ENCODE results near the gene FAM3A.

Gene FAM3A

GRCh38 chrX:154476821-154477220, 39.2 kb downstream of the FAM3A start:
- no peak for DNase-seq

DNA sequence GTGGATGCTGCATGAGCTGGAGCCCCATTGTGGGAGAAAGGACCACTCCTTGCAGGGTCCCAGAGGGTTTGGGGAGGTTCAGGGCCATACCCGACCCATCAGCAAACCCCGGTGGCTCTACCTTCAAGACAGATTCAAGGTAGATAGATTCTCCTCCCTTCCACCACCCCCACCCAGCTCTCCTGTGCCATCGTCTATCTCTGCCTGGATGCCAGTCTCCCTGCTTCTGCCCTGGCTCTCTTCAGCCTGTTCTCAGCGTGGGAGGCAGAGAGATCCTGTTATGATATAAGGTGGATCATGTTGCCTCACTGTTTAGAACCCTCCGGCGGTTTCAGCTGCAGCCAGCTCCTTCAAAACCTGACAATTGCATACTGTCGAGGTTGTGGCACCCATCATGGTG, 42.3 kb downstream of the FAM3A start:
- DNase-seq = no peak

DNA sequence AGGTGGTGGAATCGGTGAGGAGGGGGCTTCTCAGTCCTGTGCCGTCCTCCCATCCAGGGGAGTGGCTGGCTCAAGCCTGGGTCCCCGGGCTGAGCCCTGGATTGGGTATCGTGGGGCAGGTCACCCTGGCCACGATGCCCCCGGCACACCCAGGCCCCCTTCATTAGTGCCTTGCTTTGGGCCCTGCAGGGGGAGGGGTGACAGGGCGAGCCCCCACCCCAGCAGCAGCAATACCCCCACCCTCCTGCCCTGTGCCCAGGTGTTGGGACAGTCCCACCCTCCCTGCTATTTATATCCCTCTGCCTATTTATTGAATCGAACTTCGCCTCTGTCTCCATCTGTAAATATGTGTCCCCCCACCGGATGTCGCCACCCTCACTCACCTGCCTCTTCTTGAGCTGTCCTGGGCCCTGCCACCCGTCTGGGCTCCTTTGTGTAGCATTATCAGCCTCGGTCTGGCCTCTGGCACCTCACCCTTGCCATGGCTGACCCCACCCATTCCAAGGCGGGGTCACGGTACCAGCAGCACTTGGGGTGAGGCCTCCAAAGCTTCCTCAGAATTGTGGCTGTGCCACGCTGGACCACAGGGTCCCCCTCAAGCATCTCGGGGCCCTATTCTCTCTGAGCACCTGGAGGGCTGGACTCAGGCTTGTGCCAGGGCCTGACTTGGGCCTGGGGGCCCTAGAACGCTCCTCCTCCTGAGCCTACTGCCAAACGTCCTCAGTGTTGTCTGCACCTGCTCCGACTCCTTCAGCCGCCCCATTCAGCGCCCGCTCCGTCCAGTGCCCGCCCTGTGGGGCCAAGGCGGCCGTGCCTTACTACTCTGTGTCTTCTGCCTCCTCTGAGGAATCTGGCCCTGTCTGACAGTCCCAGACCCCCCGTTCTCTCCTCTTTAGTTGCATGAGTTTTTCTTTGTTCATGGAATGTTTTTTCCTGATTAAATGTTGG, 43.1 kb downstream of the FAM3A start:
- no peak for DNase-seq

DNA sequence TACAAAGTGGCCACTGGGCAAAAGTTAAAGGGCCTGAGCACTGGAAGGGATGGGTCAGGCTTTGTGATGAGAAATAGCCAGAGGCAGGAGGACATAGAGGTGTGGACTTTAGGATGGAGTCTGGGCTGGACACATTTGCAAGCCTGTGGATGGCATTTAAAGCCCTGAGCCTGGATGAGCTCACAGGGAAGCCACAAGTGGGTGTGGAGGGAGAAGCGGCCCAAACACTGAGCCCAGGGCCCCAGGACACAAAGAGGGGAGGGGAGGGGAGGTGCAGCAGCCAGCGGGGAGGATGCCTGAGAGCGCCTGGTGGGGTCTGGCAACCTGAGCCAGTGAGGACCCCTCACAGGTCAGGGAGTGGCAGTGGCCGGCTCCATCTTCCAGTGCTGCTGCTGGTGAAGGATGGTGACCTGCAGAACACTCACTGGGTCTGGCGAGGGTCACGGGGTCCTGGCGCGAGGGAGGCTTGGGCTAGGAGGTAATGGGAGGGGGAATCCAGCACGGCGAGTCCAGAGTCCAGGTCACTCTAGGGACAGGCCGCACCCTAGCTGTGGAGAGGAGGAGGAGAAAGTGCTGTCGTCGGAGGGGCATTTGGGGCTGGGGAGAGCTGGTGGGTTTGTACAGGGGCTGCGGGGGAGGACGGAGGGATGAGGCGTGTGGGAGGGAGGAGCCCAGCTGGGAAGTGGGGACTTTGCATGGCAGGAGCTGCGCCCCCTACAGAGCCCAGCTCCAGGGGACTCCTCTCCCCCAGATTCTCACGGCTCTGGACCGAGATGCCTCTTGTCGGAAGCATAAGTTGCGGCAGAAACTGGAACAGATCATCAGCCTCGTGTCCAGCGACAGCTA, 44.0 kb downstream of the FAM3A start:
- no peak for DNase-seq

GRCh38 chrX:154470914-154471568, 45.0 kb downstream of the FAM3A start:
- DNase-seq = no peak

GRCh38 chrX:154470434-154470833, 45.6 kb downstream of the FAM3A start:
- no peak for DNase-seq

DNA sequence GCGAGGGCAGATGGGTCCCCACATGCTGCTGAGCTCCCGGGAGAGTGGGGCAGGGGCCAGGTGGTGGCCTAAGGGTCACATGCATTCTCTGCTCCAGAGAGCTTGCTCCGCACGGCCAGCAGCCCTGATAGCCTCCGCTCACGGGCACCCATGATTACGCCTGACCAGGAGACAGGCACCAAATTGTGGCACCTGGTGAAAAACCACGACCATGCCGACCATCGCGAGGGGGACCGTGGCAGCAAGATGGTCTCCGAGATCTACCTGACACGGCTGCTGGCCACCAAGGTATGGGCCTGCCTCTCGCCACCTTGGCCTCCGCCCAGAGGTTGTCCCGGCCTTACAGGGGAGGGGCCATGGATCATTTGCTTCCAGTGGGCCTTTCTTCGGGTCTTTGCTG, 46.2 kb downstream of the FAM3A start:
- no peak for DNase-seq

- no peak for DNase-seq
Measured at GRCh38 chrX:154469114-154469513, 46.9 kb downstream of the FAM3A start.

GRCh38 chrX:154468217-154468616, 47.8 kb downstream of the FAM3A start:
- DNase-seq = no peak

DNA sequence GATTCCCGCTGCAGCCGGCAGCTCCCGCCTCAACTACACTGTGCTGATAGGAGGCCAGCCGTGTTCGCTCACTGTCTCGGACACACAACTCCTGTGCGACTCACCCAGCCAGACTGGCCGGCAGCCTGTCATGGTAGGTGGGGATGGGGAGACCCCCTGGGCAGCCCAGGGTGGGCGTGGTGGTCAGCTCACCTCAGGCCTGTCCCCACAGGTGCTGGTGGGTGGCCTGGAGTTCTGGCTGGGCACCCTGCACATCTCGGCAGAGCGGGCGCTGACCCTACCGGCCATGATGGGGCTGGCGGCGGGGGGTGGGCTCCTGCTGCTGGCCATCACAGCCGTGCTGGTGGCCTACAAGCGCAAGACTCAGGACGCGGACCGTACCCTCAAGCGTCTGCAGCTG, 48.5 kb downstream of the FAM3A start:
- DNase-seq = no peak

GRCh38 chrX:154466907-154467306, 49.1 kb downstream of the FAM3A start:
- no peak for DNase-seq

GRCh38 chrX:154466036-154466435, 50.0 kb downstream of the FAM3A start:
- no peak for DNase-seq

DNA sequence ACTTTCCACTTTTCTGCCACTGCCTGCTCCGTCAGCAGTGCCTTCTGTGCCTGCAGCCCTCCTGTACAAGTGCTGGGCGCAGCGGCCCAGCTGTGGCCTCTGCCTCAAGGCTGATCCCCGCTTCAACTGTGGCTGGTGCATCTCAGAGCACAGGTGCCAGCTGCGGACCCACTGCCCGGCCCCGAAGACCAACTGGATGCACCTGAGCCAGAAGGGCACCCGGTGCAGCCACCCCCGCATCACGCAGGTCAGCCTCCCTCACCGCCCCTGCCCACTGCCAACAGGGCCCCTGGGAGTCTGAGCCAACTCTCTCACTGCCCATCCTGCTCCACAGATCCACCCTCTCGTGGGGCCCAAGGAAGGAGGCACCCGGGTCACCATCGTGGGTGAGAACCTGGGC, 50.4 kb downstream of the FAM3A start:
- DNase-seq = no peak

GRCh38 chrX:154464806-154465365, 51.1 kb downstream of the FAM3A start:
- DNase-seq = no peak

- DNase-seq = no peak
Measured at GRCh38 chrX:154463611-154464220, 52.3 kb downstream of the FAM3A start.

DNA sequence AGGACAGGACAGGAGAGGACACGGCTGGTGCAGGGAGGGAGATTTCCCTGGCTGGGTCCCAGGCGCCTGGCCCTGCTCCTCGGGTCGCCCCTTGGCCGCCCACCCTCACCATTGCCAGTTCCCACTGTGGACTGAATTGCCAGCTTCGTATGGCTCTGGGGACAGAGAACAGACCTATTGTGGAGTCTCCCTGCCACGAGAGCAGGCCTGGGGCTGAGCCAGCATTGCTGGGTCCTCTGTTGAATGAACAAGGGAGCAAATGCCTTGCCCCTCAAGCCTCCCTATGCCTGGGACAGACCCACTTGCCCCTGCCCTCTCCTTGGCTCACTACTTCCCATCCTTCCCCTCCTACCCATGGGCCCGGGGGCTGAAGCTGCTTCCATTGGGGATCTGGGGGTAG, 53.6 kb downstream of the FAM3A start:
- no peak for DNase-seq

DNA sequence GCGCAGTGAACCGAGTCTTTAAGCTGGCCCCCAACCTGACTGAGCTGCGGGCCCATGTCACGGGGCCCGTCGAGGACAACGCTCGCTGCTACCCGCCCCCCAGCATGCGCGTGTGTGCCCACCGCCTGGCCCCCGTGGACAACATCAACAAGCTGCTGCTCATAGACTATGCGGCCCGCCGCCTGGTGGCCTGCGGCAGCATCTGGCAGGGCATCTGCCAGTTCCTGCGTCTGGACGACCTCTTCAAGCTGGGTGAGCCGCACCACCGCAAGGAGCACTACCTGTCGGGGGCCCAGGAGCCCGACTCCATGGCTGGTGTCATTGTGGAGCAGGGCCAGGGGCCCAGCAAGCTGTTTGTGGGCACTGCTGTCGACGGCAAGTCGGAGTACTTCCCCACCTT, 55.7 kb downstream of the FAM3A start:
- no peak for DNase-seq

- no peak for DNase-seq
Measured at GRCh38 chrX:154459832-154460231, 56.2 kb downstream of the FAM3A start.

DNA sequence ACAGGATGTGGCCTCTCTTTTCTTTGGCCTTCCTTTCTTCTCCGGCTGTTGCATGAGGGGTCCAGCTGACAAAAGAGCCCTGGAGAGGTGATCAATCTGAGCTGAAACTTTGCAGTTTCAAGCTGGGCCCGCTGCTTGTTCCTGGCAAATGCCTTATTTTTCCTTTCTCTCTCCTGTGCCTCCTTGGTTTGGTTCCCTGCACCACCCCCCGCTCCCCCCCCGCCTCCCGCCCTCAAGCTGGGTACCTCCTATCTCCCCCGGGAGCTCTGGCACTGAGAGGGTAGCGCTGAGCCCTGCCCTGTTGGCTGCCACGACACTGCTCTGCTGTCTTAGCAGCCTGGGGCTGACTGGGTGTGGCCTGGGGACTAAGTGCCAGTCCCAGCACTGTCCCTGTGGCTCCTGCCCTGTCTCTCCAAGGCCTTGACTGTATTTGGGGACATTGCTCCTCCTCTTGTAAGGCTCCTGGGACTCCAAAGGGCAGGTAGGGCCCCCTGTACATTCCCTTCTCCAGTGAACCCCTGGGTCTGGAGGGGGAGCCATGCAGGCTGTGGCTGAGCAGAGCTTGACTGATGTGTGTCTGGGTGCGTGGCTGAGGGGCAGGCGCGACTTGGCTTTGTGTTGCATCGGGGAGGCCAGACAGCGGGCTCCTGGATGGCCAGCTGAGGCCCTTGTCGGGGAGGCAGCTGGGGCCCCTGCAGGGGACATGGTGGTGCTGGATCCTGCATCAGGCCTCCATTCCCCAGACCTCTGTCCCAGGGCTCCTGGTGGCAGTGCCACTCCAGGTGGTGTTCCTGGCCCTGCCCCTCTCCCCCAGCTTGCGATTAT, 56.9 kb downstream of the FAM3A start:
- DNase-seq = peak; percentile 7

DNA sequence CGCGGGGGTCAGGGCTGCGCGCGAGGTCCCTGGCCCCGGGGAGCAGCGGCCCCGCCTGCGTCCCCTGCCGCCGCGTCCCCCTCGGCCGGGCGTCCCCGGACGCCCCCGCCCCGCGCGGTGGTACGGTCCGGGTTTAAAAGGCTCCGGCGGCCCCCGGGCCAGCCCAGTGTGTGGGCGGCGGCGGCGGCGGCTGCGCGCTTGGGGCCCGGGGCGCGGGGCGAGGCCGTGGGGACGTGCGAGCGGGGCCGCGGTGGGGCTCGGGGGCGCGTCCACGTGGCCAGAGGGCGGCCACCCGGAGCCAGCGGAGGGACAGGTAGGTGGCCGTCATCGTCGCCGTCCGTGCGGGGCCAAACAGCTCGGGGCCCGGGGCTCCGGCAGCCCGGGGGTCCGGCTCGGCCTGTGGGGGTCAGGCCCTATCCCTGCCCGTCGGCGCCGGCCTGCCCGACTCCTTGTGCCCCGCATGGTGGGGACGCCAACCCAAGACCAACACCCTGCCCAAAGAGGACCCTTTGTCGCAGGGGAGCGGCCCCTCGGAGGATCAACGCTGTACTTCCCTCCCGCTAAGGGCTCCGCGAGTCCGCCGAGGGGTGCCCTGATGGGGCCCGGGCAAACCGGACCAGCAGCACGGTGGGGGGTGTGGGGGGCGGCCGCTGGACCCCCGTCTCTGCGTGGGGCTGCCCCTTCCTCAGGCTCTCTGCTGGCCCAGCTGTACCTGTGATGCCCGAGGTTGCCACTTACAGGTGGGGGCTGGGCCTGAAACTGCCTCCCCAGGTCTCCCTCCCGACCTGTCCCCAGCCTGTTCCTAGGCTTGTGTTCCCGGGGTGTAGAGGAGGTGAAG, 57.7 kb downstream of the FAM3A start, which contains the start of gene PLXNA3:
TSS of gene PLXNA3 (plus strand) at position 166 of the 838 bp plus-strand sequence. CDS start 1,903 bp downstream, outside the sequence.
- no peak for DNase-seq
